K562 (cell line): Measurements from ENCODE around the gene MARS1. TPM values are rescaled to one million over a fixed set of nuclear protein-coding genes. Genes with fewer than 3 reads are reported as not detected.

Experiments used
- ARHGAP35 ChIP-seq: fragments of 450-650 bp; IDR thresholded peaks from 2 replicates; pipeline ENCODE4 v1.6.1; 2018; ENCODE audit not compliant: partially characterized antibody
- C11orf30 ChIP-seq: fragments of 450-650 bp; IDR thresholded peaks from 2 replicates; pipeline ENCODE4 v1.6.1; 2016; ENCODE audit warnings: low read depth, mild to moderate bottlenecking
- NR4A1 ChIP-seq, 2 experiments: fragments of 250-450 bp in 1 of 2; fragments of 450-650 bp in 1 of 2; sonication (Bioruptor Pico) in 1 of 2; IDR thresholded peaks; 2 replicates each; pipeline versions ENCODE4 v1.4.0 to v1.6.1; 2016 to 2020; ENCODE audit warnings: mild to moderate bottlenecking in 2 of 2, missing compliant biosample characterization in 1 of 2, missing genetic modification characterization in 1 of 2, moderate library complexity in 1 of 2
- POLR2AphosphoS5 ChIP-seq: IDR thresholded peaks from 2 replicates; pipeline ENCODE4 v1.6.1; 2011; ENCODE audit warnings: mild to moderate bottlenecking, low read depth, low read length, moderate library complexity; ENCODE audit not compliant: control insufficient read depth, insufficient read depth
- POLR2G ChIP-seq: fragments of 200-400 bp; formaldehyde crosslinking; IDR thresholded peaks from 2 replicates; pipeline ENCODE4 v1.6.1; 2017; ENCODE audit warnings: low read depth, mild to moderate bottlenecking, antibody characterized with exemption, low read length, moderate library complexity
- SUPT5H ChIP-seq: fragments of 450-650 bp; IDR thresholded peaks from 2 replicates; pipeline ENCODE4 v1.6.1; 2016
- polyA plus RNA-seq, 8 experiments: library from polyadenylated mRNA; depleted of rRNA in 4 of 8; stranded (reverse) in 5 of 8; unstranded in 3 of 8; fragments of >200 nt; fragmentation: Nextera tagmentation in 2 of 8; fragmentation: Illumina TruSeq in 1 of 8; extraction: Ambion mirVana in 2 of 8; extraction: Trizol in 1 of 8; gene quantifications; 2 replicates each; pipeline versions ENCODE4 v1.2.1 to v1.2.3, GENCODE V29; 2011 to 2014; ENCODE audit warnings: inconsistent platforms in 1 of 8, missing spikeins in 1 of 8
- total RNA-seq, 7 experiments: library from RNA; depleted of rRNA in 6 of 7; stranded (reverse); fragments of >200 nt in 6 of 7; fragmentation: Illumina TruSeq in 2 of 7; extraction: Trizol in 2 of 7; gene quantifications; 2 replicates each; pipeline versions ENCODE4 v1.2.1 to v1.2.3, GENCODE V29; 2011 to 2021; ENCODE audit warnings: low replicate concordance in 1 of 7
- TF ChIP-seq, protein P1 (sequence below), 2 experiments: fragments of 450-650 bp; IDR thresholded peaks; 2 replicates each; pipeline ENCODE4 v1.6.1; 2018; ENCODE audit warnings: mild to moderate bottlenecking in 2 of 2, low read depth in 1 of 2; ENCODE audit not compliant: partially characterized antibody in 2 of 2

Gene MARS1
- total and polyA plus RNA-seq, 9 of the 15 experiments (the other 6 are each of a cell fraction or from before 2014, with no cell fraction given), result 117 to 382 (median 220) TPM

DNA sequence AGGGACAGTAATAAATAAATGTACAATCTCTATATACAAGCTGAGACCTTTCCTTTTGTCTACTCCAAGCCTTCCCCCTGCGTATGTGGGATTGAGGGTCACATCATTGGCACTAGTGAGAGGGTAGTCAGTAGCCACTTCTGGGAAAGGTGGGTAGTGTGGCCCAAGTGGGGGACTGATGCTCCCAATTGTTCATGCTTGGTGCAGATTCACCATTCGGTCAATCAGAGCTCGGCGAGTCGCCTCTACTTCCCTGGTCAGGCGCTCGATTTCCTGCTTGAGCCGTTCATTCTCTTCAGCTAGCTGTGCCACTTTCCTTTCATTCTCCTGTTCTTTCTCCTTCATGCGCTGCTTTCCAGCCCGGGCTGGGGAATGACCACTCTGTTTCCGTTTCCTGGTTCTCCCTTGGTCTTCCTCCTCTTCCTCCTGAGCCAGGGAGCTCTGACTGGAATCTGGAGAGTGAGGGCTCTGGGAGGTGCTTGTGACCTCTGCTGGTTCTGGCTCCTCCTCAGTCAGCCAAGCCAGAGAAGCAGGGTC, 28.8 kb downstream of the MARS1 start (continued):
- TF ChIP-seq, protein P1, sequence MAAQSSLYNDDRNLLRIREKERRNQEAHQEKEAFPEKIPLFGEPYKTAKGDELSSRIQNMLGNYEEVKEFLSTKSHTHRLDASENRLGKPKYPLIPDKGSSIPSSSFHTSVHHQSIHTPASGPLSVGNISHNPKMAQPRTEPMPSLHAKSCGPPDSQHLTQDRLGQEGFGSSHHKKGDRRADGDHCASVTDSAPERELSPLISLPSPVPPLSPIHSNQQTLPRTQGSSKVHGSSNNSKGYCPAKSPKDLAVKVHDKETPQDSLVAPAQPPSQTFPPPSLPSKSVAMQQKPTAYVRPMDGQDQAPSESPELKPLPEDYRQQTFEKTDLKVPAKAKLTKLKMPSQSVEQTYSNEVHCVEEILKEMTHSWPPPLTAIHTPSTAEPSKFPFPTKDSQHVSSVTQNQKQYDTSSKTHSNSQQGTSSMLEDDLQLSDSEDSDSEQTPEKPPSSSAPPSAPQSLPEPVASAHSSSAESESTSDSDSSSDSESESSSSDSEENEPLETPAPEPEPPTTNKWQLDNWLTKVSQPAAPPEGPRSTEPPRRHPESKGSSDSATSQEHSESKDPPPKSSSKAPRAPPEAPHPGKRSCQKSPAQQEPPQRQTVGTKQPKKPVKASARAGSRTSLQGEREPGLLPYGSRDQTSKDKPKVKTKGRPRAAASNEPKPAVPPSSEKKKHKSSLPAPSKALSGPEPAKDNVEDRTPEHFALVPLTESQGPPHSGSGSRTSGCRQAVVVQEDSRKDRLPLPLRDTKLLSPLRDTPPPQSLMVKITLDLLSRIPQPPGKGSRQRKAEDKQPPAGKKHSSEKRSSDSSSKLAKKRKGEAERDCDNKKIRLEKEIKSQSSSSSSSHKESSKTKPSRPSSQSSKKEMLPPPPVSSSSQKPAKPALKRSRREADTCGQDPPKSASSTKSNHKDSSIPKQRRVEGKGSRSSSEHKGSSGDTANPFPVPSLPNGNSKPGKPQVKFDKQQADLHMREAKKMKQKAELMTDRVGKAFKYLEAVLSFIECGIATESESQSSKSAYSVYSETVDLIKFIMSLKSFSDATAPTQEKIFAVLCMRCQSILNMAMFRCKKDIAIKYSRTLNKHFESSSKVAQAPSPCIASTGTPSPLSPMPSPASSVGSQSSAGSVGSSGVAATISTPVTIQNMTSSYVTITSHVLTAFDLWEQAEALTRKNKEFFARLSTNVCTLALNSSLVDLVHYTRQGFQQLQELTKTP (IDR thresholded peaks at IDR 0.05; ENCODE audit: low read depth in 1 of 2, partially characterized antibody in 2 of 2), result peak in 1 of 2 experiments; percentile 40
- TF ChIP-seq SUPT5H (peak; percentile 49), POLR2G (peak; percentile 37; the same call in 1 of the 2 replicates), POLR2AphosphoS5 (peak; percentile 27; the same call in 1 of the 2 replicates), C11orf30 (no peak), ARHGAP35 (peak; percentile 27), NR4A1 (CRISPR knock-in tag; IDR thresholded peaks at IDR 0.05) (no peak), NR4A1 (tag; IDR thresholded peaks at IDR 0.05) (no peak)
